ENCODE results near the gene ADGRG7.
"Not testable (repeated sequence)": the region's sequence is repeated elsewhere in the genome, so short reads cannot be mapped to it uniquely, and the experiment has no call there.

ADGRG7 gene

DNA sequence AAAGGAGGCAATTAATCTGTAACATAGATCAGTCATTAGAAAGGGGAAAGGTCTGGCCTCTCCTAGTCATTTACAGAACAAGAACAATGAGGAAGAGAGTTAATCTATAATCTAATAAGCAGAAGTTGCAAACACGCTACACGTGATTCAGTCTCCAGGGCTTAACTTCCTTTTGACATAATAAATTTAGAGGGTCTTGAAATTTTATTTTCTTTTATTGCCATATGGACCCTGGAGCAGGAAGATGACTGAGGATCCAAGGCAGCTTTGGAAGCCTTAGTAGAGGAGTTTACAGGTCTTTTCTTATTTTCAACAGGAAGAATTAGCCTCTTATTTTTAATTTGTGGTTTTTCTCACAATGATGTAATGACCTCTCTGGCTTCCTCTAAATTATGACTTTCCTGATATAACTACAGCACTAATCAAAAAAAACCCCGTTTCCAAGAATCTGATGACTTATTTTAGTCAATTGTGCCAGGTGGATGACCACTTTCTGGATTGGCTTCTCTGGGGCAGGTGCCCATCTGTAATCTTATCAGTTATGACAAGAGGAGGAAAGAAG, 32.2 kb downstream of the ADGRG7 start:
- H3K4me3 ChIP-seq (ENCODE audit: insufficient read depth, low read depth, low read length): no peak overlapping the region
- 97 to 100% methylated on average over 3 of the region's 3 CpGs for WGBS, 2 experiments
- no peaks in the 10 kb centered on the region for H3K27me3 ChIP-seq (ENCODE audit: control insufficient read depth, insufficient read depth, low read length, poor library complexity, severe bottlenecking)

DNA sequence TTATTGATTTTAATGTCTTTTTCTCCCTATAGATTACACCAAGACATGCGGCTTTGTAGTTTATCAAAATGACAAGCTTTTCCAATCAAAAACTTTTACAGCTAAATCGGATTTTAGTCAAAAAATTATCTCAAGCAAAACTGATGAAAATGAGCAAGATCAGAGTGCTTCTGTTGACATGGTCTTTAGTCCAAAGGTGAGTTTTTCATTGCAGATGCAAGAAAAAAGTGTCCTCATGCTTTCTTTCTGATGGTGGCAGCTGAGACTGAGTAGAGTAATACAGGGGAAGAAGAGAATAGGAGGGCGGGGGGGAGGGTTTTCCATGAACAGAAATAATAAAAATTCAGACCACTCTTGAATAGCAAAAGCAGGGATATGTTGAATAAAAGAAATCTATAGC, 36.5 kb downstream of the ADGRG7 start:
- no peaks in the 10 kb centered on the region for H3K36me3 ChIP-seq (ENCODE audit: control insufficient read depth, insufficient read depth, low read length)
- 91 to 94% methylated on average over 2 of the region's 3 CpGs for WGBS, 2 experiments
- H3K27ac ChIP-seq (ENCODE audit: insufficient read depth, low read depth, low read length, poor library complexity, severe bottlenecking): no peak overlapping the region
- H3K27me3 ChIP-seq (ENCODE audit: control insufficient read depth, insufficient read depth, low read length, poor library complexity, severe bottlenecking): no peaks in the 10 kb centered on the region
- no peak overlapping the region for H3K4me3 ChIP-seq (ENCODE audit: insufficient read depth, low read depth, low read length)
- H3K9me3 ChIP-seq (ENCODE audit: control insufficient read depth, low read length): no peaks in the 10 kb centered on the region
- no peaks in the 10 kb centered on the region for H3K4me1 ChIP-seq (ENCODE audit: control insufficient read depth, insufficient read depth, low read length)

More for the DNA sequence above, 32.2 kb downstream of the ADGRG7 start:
- Histone ChIP-seq H3K4me1 (ENCODE audit: control insufficient read depth, insufficient read depth, low read length) (no peaks in the 10 kb centered on the region), H3K9me3 (ENCODE audit: control insufficient read depth, low read length) (no peaks in the 10 kb centered on the region), H3K36me3 (ENCODE audit: control insufficient read depth, insufficient read depth, low read length) (no peaks in the 10 kb centered on the region), H3K27ac (ENCODE audit: insufficient read depth, low read depth, low read length, poor library complexity, severe bottlenecking) (no peak overlapping the region)

DNA sequence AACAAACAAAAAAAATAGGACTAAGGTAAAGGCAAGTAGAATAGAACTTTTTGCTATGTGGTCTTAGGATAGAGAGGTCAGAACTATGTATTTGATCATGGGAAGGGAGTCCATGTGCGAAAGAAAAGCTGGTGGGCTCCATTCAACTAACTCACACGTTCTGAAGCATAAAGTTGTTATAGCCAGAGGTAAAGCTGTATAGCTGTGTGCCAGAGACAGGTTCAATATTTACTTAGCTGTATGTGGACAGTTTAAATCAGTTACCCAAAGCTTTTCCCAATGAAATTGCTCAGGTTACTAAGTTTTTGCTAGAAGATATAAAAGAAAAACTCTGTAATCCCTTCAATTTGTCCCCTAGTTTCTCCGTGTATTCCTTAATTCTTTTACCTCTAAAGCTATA, 37.8 kb downstream of the ADGRG7 start:
- Histone ChIP-seq H3K27me3 (ENCODE audit: control insufficient read depth, insufficient read depth, low read length, poor library complexity, severe bottlenecking) (no peaks in the 10 kb centered on the region), H3K36me3 (ENCODE audit: control insufficient read depth, insufficient read depth, low read length) (no peaks in the 10 kb centered on the region), H3K27ac (ENCODE audit: insufficient read depth, low read depth, low read length, poor library complexity, severe bottlenecking) (no peak overlapping the region), H3K4me3 (ENCODE audit: insufficient read depth, low read depth, low read length) (no peak overlapping the region), H3K4me1 (ENCODE audit: control insufficient read depth, insufficient read depth, low read length) (no peaks in the 10 kb centered on the region), H3K9me3 (ENCODE audit: control insufficient read depth, low read length) (no peaks in the 10 kb centered on the region)
- WGBS, 2 experiments: 95 to 97% methylated on average over 3 of the region's 3 CpGs

DNA sequence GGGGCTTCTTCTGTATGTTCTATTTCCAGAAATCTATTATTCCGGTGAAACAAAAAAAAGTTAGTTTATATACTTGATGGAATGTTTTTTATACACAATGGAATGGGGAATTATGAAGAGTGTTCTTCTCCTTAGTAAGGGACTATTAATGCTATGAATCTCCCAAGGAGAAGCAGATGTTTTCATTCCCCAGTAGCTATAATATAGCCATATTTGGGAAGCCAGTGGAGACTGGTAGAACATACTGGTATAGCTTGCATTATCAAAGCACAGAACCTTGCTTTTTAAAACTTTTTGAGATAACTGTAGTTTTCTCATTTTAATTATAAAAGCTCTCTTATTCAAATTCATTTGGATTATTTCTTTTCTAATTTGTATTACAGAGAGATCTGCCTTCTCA, 38.3 kb downstream of the ADGRG7 start:
- H3K36me3 ChIP-seq (ENCODE audit: control insufficient read depth, insufficient read depth, low read length): no peaks in the 10 kb centered on the region
- no peak overlapping the region for H3K27ac ChIP-seq (ENCODE audit: insufficient read depth, low read depth, low read length, poor library complexity, severe bottlenecking)
- no peaks in the 10 kb centered on the region for H3K4me1 ChIP-seq (ENCODE audit: control insufficient read depth, insufficient read depth, low read length)
- H3K27me3 ChIP-seq (ENCODE audit: control insufficient read depth, insufficient read depth, low read length, poor library complexity, severe bottlenecking): no peaks in the 10 kb centered on the region
- no peak overlapping the region for H3K4me3 ChIP-seq (ENCODE audit: insufficient read depth, low read depth, low read length)
- 94 to 100% methylated on average over 1 of the region's 1 CpG for WGBS, 2 experiments
- H3K9me3 ChIP-seq (ENCODE audit: control insufficient read depth, low read length): no peaks in the 10 kb centered on the region

DNA sequence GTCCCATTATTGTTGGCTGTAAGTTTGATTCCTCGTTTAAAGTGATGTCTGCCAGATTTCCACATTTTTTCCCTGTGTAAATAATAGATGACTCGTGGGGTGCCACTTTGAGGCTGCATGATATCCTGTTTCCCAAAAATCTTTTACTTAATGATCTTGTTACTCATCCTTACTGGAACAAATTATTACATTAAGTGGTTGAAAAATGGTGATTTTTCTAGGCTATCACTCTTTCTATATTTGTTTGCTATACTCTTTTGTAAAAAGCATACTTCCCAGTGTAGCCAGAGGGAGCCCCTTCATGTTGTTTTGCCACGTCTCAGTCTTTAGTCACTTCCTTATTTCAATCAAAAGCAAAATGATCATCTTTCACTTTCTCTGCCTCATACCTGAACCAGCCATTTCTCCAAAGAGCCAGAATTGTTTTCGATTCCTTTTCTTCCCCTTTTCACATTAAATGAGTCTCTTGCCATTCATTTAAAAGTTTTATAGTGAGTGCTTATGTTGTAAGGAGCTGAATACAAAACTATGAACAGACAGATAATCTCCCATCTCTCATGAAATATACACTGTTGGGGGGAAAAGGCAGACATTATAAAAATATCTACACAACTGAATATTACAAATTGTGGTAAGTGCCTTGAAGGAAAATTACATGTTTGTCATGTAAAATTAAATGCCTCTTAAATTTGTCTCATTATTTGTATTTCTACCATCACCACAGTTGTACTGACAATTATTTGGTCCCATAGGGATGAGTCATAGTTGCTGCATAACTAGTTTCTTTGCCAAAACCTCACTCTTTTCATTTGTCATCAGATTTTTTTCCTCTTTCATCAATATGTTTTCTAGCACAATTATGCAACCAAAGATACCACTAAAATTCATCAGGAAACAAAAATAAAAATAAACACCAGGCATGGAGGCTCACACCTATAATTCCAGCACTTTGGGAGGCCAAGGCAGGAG, 41.5 kb downstream of the ADGRG7 start:
- Histone ChIP-seq H3K36me3 (ENCODE audit: control insufficient read depth, insufficient read depth, low read length) (no peaks in the 10 kb centered on the region), H3K9me3 (ENCODE audit: control insufficient read depth, low read length) (no peaks in the 10 kb centered on the region), H3K27me3 (ENCODE audit: control insufficient read depth, insufficient read depth, low read length, poor library complexity, severe bottlenecking) (no peaks in the 10 kb centered on the region), H3K4me1 (ENCODE audit: control insufficient read depth, insufficient read depth, low read length) (peaks cover 4% of the 10 kb centered on the region), H3K27ac (ENCODE audit: insufficient read depth, low read depth, low read length, poor library complexity, severe bottlenecking) (no peak overlapping the region), H3K4me3 (ENCODE audit: insufficient read depth, low read depth, low read length) (no peak overlapping the region)
- WGBS, 2 experiments: 80 to 85% methylated on average over 3 to 4 of the region's 4 CpGs

DNA sequence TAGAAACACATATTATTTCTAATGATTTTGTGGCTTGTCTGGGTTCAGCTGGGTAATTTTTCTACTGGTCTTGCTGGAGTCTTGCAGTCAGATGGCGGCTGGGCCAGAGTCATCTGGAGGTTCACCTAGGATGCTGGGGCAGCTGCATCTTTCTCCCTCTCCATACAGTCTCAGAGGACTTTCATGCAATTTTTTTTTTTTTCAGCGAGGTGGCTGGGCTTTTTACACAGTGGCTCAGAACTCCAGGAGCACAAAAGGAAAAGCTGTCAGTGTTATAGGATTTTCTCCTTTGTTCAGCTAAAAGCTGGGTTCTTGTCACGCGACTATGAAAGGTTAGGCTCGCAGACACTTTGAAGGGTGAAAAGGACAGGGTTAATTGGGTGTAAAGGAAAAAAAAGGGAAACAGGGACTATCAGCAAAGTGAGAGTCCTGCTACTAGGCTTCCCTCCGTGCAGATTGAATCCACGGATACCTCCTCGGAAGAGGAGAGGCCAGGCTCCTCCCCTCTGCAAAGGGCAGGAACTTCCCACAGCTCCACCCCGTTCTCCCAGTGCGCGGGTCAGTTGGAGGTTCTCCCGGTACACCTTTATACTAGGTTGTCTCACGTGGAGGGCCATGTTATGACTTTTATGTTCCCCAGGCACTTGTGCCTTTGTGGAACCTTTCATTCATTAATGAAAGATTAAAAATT, 44.3 kb downstream of the ADGRG7 start:
- Histone ChIP-seq H3K36me3 (ENCODE audit: control insufficient read depth, insufficient read depth, low read length) (no peaks in the 10 kb centered on the region), H3K9me3 (ENCODE audit: control insufficient read depth, low read length) (no peaks in the 10 kb centered on the region), H3K27ac (ENCODE audit: insufficient read depth, low read depth, low read length, poor library complexity, severe bottlenecking) (peak overlapping the region; percentile 20), H3K27me3 (ENCODE audit: control insufficient read depth, insufficient read depth, low read length, poor library complexity, severe bottlenecking) (no peaks in the 10 kb centered on the region), H3K4me1 (ENCODE audit: control insufficient read depth, insufficient read depth, low read length) (peaks cover 4% of the 10 kb centered on the region), H3K4me3 (ENCODE audit: insufficient read depth, low read depth, low read length) (no peak overlapping the region)
- 59 to 67% methylated on average over 13 of the region's 13 CpGs for WGBS, 2 experiments

DNA sequence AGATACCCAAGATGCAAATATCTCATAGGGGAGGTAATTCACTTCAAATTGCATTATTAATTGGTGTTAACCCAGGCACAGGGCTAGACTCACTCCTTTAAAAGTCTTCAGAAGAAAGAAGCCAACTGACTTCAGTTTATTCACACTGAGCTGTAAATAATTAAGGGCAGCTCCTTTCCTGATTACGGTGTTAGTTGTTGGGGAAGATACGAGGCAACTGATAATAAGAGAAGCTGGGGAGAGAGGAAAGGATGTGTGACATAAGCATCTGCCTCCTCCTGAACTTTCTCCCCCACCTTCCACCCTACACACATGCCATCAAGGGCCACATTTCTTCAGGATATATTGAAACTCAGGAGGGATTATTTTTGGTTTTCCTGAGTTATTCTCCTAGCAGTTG, 47.5 kb downstream of the ADGRG7 start:
- Histone ChIP-seq H3K4me1 (ENCODE audit: control insufficient read depth, insufficient read depth, low read length) (peaks cover 4% of the 10 kb centered on the region), H3K36me3 (ENCODE audit: control insufficient read depth, insufficient read depth, low read length) (no peaks in the 10 kb centered on the region), H3K27me3 (ENCODE audit: control insufficient read depth, insufficient read depth, low read length, poor library complexity, severe bottlenecking) (no peaks in the 10 kb centered on the region), H3K27ac (ENCODE audit: insufficient read depth, low read depth, low read length, poor library complexity, severe bottlenecking) (no peak overlapping the region), H3K9me3 (ENCODE audit: control insufficient read depth, low read length) (no peaks in the 10 kb centered on the region), H3K4me3 (ENCODE audit: insufficient read depth, low read depth, low read length) (no peak overlapping the region)
- 100% methylated on average over 1 to 2 of the region's 2 CpGs for WGBS, 2 experiments

DNA sequence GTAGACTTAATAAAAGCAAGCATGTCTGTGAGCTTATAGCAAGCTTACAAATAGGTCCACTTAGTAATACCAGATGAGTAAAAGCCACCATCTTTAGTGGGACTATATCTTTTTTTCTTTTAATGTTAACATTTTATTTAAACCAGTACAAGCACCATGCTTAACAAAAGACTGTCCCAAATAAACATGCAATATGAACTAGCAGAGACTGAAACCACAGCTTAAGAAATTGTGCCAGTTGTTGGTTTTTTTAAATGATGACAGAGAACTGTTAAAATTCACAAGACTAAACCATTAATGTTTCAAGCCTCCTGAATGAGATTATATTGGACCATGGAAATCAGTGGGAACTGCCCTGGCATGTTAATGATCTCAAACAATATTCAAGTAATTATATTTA, 51.9 kb downstream of the ADGRG7 start:
- not testable (repeated sequence) for H3K9me3 ChIP-seq (ENCODE audit: control insufficient read depth, low read length); H3K4me1 ChIP-seq (ENCODE audit: control insufficient read depth, insufficient read depth, low read length); H3K36me3 ChIP-seq (ENCODE audit: control insufficient read depth, insufficient read depth, low read length); H3K4me3 ChIP-seq (ENCODE audit: insufficient read depth, low read depth, low read length); H3K27me3 ChIP-seq (ENCODE audit: control insufficient read depth, insufficient read depth, low read length, poor library complexity, severe bottlenecking); H3K27ac ChIP-seq (ENCODE audit: insufficient read depth, low read depth, low read length, poor library complexity, severe bottlenecking)

DNA sequence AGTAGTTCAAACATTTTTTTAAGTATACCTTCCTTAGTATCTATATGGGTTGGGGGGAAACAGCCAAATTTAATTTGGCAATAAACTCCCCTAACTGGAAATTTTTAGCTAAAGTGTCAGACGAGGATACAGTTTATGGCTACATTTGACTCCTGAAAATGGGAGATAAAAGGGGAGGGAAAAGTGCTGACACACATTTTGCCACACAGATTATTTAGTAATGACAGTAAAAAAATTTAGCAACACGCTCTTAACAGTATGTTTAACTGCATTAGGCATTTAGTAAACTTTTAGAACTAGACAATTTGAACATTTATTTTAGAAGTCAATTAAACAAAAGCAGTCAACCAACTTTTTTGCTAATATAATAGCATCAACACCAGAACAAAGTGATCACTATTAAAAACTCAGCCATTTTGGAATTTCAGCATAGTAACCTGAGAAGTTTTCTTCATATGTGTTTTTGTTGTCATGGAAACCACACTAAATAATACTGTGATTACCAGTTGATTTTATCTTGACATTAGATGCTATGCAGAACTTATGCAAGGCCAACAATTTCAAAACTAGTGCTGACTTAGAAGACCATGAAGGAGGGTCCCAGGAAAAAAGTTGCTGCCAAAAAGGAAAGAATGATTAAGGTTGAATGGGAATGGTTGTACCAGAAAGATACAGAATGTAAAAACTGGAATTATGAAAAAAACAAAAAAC, 52.9 kb downstream of the ADGRG7 start:
- Histone ChIP-seq H3K27me3 (ENCODE audit: control insufficient read depth, insufficient read depth, low read length, poor library complexity, severe bottlenecking) (no peaks in the 10 kb centered on the region), H3K4me1 (ENCODE audit: control insufficient read depth, insufficient read depth, low read length) (no peaks in the 10 kb centered on the region), H3K4me3 (ENCODE audit: insufficient read depth, low read depth, low read length) (no peak overlapping the region), H3K36me3 (ENCODE audit: control insufficient read depth, insufficient read depth, low read length) (no peaks in the 10 kb centered on the region), H3K9me3 (ENCODE audit: control insufficient read depth, low read length) (no peaks in the 10 kb centered on the region), H3K27ac (ENCODE audit: insufficient read depth, low read depth, low read length, poor library complexity, severe bottlenecking) (no peak overlapping the region)
- 60 to 100% methylated on average over 1 to 2 of the region's 2 CpGs for WGBS, 2 experiments

DNA sequence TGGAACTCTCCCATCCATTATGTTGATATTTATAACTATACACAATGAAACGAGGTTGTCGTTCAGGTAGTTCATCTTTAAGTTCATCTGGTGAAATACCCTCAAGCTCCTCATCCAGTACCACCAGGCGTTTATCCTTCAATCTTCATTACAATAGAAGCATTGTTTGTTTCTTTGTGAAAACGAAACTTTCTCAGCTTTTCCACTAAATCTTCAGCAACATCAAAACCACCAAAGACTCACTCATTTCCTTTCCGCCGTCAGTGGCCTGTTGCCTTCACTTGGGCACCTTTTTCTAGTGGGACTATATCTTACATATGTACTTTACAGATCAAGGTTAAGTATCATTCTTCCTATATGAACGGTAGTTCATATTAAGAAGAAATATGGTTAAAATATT, 55.8 kb downstream of the ADGRG7 start:
- Histone ChIP-seq H3K27me3 (ENCODE audit: control insufficient read depth, insufficient read depth, low read length, poor library complexity, severe bottlenecking) (no peaks in the 10 kb centered on the region), H3K4me1 (ENCODE audit: control insufficient read depth, insufficient read depth, low read length) (no peaks in the 10 kb centered on the region), H3K9me3 (ENCODE audit: control insufficient read depth, low read length) (no peaks in the 10 kb centered on the region), H3K4me3 (ENCODE audit: insufficient read depth, low read depth, low read length) (no peak overlapping the region), H3K27ac (ENCODE audit: insufficient read depth, low read depth, low read length, poor library complexity, severe bottlenecking) (no peak overlapping the region), H3K36me3 (ENCODE audit: control insufficient read depth, insufficient read depth, low read length) (no peaks in the 10 kb centered on the region)
- WGBS, 2 experiments: 79 to 83% methylated on average over 6 of the region's 7 CpGs
